GM12892 (cell line): ENCODE data around the gene LCE7A.

ENCODE experiments used
- POLR2A ChIP-seq: IDR thresholded peaks from 2 replicates; pipeline ENCODE4 v1.6.1; 2011; ENCODE audit warnings: low read depth, low read length, control low read depth
- POLR2AphosphoS5 ChIP-seq: IDR thresholded peaks from 2 replicates; pipeline ENCODE4 v1.6.1; 2011; ENCODE audit warnings: low read depth, low read length, control low read depth

GRCh38 chr1:152817309-152817708 is 42.5 kb upstream of the LCE7A start:
- TF ChIP-seq POLR2AphosphoS5 (no peak), POLR2A (no peak)
